ENCODE data around the gene RET.
"Not testable (repeated sequence)": the region's sequence is repeated elsewhere in the genome, so short reads cannot be mapped to it uniquely, and the experiment has no call there.

The RET gene

GRCh38 chr10:43086321-43086942 lies 9.6 kb downstream of the RET start:
- no peaks in the 10 kb centered on the region for H3K36me3 ChIP-seq (ENCODE audit: control insufficient read depth, insufficient read depth, low read length, severe bottlenecking)
- H3K4me1 ChIP-seq (ENCODE audit: control insufficient read depth, insufficient read depth, low read length), result no peaks in the 10 kb centered on the region
- peaks cover 36% of the 10 kb centered on the region for H3K27me3 ChIP-seq (replicated peaks; ENCODE audit: control insufficient read depth, insufficient read depth, low read length)
- no peak overlapping the region for H3K4me3 ChIP-seq (ENCODE audit: low read length)
- DNase-seq (ENCODE audit: low read depth), result no peak
- no peaks in the 10 kb centered on the region for H3K9me3 ChIP-seq (ENCODE audit: control insufficient read depth, low read length)
- H3K9ac ChIP-seq (ENCODE audit: low read length), result no peak overlapping the region

GRCh38 chr10:43089519-43089918 lies 12.7 kb downstream of the RET start:
- no peaks in the 10 kb centered on the region for H3K36me3 ChIP-seq (ENCODE audit: control insufficient read depth, insufficient read depth, low read length, severe bottlenecking)
- H3K4me1 ChIP-seq (ENCODE audit: control insufficient read depth, insufficient read depth, low read length), result no peaks in the 10 kb centered on the region
- no peaks in the 10 kb centered on the region for H3K9me3 ChIP-seq (ENCODE audit: control insufficient read depth, low read length)
- no peak overlapping the region for H3K4me3 ChIP-seq (ENCODE audit: low read length)
- peaks cover 27% of the 10 kb centered on the region for H3K27me3 ChIP-seq (replicated peaks; ENCODE audit: control insufficient read depth, insufficient read depth, low read length)
- DNase-seq (ENCODE audit: low read depth), result no peak
- H3K9ac ChIP-seq (ENCODE audit: low read length), result no peak overlapping the region

DNA sequence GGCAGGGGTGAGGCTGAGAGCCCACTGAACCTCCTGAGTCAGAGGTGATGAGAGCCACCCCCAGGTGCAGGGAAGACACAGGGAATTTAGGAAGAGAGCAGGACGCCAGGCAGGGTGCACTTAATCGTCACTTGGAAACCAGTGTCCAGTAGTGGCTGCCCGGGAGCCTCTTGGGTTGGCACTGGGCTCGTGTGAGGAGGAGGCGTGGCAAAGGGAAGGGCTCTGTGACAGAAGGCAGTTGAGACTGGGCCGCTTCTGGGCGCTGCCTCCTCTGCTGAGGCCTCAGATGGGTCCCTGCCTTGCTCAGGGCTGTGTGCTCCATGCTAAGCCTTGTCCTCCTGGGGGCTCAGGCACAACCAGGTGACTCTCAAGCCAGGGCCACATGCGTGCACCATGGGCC lies 13.3 kb downstream of the RET start:
- Histone ChIP-seq H3K36me3 (ENCODE audit: control insufficient read depth, insufficient read depth, low read length, severe bottlenecking) (no peaks in the 10 kb centered on the region), H3K4me3 (ENCODE audit: low read length) (no peak overlapping the region), H3K27me3 (replicated peaks; ENCODE audit: control insufficient read depth, insufficient read depth, low read length) (peaks cover 32% of the 10 kb centered on the region), H3K9me3 (ENCODE audit: control insufficient read depth, low read length) (no peaks in the 10 kb centered on the region), H3K9ac (ENCODE audit: low read length) (no peak overlapping the region), H3K4me1 (ENCODE audit: control insufficient read depth, insufficient read depth, low read length) (no peaks in the 10 kb centered on the region)
- no peak for DNase-seq (ENCODE audit: low read depth)

- Histone ChIP-seq H3K9ac (ENCODE audit: low read length) (no peak overlapping the region), H3K4me3 (ENCODE audit: low read length) (no peak overlapping the region), H3K27me3 (replicated peaks; ENCODE audit: control insufficient read depth, insufficient read depth, low read length) (peaks cover 37% of the 10 kb centered on the region), H3K36me3 (ENCODE audit: control insufficient read depth, insufficient read depth, low read length, severe bottlenecking) (no peaks in the 10 kb centered on the region), H3K4me1 (ENCODE audit: control insufficient read depth, insufficient read depth, low read length) (no peaks in the 10 kb centered on the region), H3K9me3 (ENCODE audit: control insufficient read depth, low read length) (no peaks in the 10 kb centered on the region)
- no peak for DNase-seq (ENCODE audit: low read depth)
Observed at GRCh38 chr10:43090664-43091063, 13.8 kb downstream of the RET start.

- no peaks in the 10 kb centered on the region for H3K36me3 ChIP-seq (ENCODE audit: control insufficient read depth, insufficient read depth, low read length, severe bottlenecking)
- H3K9ac ChIP-seq (ENCODE audit: low read length), result no peak overlapping the region
- H3K27me3 ChIP-seq (replicated peaks; ENCODE audit: control insufficient read depth, insufficient read depth, low read length), result peaks cover 49% of the 10 kb centered on the region
- DNase-seq (ENCODE audit: low read depth), result no peak
- H3K4me1 ChIP-seq (ENCODE audit: control insufficient read depth, insufficient read depth, low read length), result no peaks in the 10 kb centered on the region
- H3K4me3 ChIP-seq (ENCODE audit: low read length), result no peak overlapping the region
- no peaks in the 10 kb centered on the region for H3K9me3 ChIP-seq (ENCODE audit: control insufficient read depth, low read length)
Observed at GRCh38 chr10:43091846-43092245, 15.0 kb downstream of the RET start.

- Histone ChIP-seq H3K27me3 (replicated peaks; ENCODE audit: control insufficient read depth, insufficient read depth, low read length) (peaks cover 42% of the 10 kb centered on the region), H3K4me3 (ENCODE audit: low read length) (no peak overlapping the region), H3K36me3 (ENCODE audit: control insufficient read depth, insufficient read depth, low read length, severe bottlenecking) (no peaks in the 10 kb centered on the region), H3K9ac (ENCODE audit: low read length) (no peak overlapping the region), H3K4me1 (ENCODE audit: control insufficient read depth, insufficient read depth, low read length) (no peaks in the 10 kb centered on the region), H3K9me3 (ENCODE audit: control insufficient read depth, low read length) (no peaks in the 10 kb centered on the region)
- no peak for DNase-seq (ENCODE audit: low read depth)
Observed at GRCh38 chr10:43093423-43094076, 16.7 kb downstream of the RET start.

- H3K36me3 ChIP-seq (ENCODE audit: control insufficient read depth, insufficient read depth, low read length, severe bottlenecking), result no peaks in the 10 kb centered on the region
- DNase-seq (ENCODE audit: low read depth), result no peak
Observed at GRCh38 chr10:43094085-43094484, 17.2 kb downstream of the RET start.

DNA sequence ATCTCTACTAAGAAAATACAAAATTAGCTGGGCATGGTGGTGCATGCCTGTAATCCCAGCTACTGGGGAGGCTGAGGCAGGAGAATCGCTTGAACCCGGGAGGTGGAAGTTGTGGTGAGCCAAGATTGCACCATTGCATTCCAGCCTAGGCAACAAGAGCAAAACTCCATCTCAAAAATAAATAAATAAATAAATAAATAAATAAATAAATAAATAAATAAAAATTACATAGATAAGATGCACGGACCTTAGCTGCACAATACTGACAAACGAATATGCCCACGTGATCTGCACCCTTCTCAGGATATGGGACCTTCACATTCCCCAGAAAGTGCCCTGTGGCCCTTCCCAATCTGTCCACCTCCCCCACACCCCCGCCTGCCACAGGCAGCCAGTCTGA lies 22.5 kb downstream of the RET start:
- not testable (repeated sequence) for H3K4me3 ChIP-seq (ENCODE audit: low read length); DNase-seq (ENCODE audit: low read depth); H3K9ac ChIP-seq (ENCODE audit: low read length); H3K36me3 ChIP-seq (ENCODE audit: control insufficient read depth, insufficient read depth, low read length, severe bottlenecking); H3K4me1 ChIP-seq (ENCODE audit: control insufficient read depth, insufficient read depth, low read length); H3K9me3 ChIP-seq (ENCODE audit: control insufficient read depth, low read length)
- peaks cover 47% of the 10 kb centered on the region for H3K27me3 ChIP-seq (replicated peaks; ENCODE audit: control insufficient read depth, insufficient read depth, low read length)

More at GRCh38 chr10:43094085-43094484, 17.2 kb downstream of the RET start:
- Histone ChIP-seq H3K9ac (ENCODE audit: low read length) (no peak overlapping the region), H3K4me3 (ENCODE audit: low read length) (no peak overlapping the region), H3K9me3 (ENCODE audit: control insufficient read depth, low read length) (no peaks in the 10 kb centered on the region), H3K27me3 (replicated peaks; ENCODE audit: control insufficient read depth, insufficient read depth, low read length) (peaks cover 45% of the 10 kb centered on the region), H3K4me1 (ENCODE audit: control insufficient read depth, insufficient read depth, low read length) (no peaks in the 10 kb centered on the region)

- DNase-seq (ENCODE audit: low read depth), result no peak
- H3K9me3 ChIP-seq (ENCODE audit: control insufficient read depth, low read length), result no peaks in the 10 kb centered on the region
- H3K4me3 ChIP-seq (ENCODE audit: low read length), result no peak overlapping the region
- H3K9ac ChIP-seq (ENCODE audit: low read length), result no peak overlapping the region
- no peaks in the 10 kb centered on the region for H3K36me3 ChIP-seq (ENCODE audit: control insufficient read depth, insufficient read depth, low read length, severe bottlenecking)
- peaks cover 47% of the 10 kb centered on the region for H3K27me3 ChIP-seq (replicated peaks; ENCODE audit: control insufficient read depth, insufficient read depth, low read length)
- no peaks in the 10 kb centered on the region for H3K4me1 ChIP-seq (ENCODE audit: control insufficient read depth, insufficient read depth, low read length)
Observed at GRCh38 chr10:43099928-43100327, 23.1 kb downstream of the RET start.

DNA sequence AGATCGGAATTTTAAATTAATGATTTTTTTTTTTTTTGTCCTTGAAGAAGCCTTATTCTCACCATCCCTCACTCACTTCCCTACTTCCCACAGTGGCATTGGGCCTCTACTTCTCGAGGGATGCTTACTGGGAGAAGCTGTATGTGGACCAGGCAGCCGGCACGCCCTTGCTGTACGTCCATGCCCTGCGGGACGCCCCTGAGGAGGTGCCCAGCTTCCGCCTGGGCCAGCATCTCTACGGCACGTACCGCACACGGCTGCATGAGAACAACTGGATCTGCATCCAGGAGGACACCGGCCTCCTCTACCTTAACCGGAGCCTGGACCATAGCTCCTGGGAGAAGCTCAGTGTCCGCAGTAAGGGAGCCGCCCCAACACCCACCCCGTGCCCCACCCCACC lies 23.5 kb downstream of the RET start:
- Histone ChIP-seq H3K9me3 (ENCODE audit: control insufficient read depth, low read length) (no peaks in the 10 kb centered on the region), H3K9ac (ENCODE audit: low read length) (no peak overlapping the region), H3K36me3 (ENCODE audit: control insufficient read depth, insufficient read depth, low read length, severe bottlenecking) (no peaks in the 10 kb centered on the region), H3K4me1 (ENCODE audit: control insufficient read depth, insufficient read depth, low read length) (no peaks in the 10 kb centered on the region), H3K4me3 (ENCODE audit: low read length) (no peak overlapping the region), H3K27me3 (replicated peaks; ENCODE audit: control insufficient read depth, insufficient read depth, low read length) (peaks cover 44% of the 10 kb centered on the region)
- DNase-seq (ENCODE audit: low read depth), result no peak

DNA sequence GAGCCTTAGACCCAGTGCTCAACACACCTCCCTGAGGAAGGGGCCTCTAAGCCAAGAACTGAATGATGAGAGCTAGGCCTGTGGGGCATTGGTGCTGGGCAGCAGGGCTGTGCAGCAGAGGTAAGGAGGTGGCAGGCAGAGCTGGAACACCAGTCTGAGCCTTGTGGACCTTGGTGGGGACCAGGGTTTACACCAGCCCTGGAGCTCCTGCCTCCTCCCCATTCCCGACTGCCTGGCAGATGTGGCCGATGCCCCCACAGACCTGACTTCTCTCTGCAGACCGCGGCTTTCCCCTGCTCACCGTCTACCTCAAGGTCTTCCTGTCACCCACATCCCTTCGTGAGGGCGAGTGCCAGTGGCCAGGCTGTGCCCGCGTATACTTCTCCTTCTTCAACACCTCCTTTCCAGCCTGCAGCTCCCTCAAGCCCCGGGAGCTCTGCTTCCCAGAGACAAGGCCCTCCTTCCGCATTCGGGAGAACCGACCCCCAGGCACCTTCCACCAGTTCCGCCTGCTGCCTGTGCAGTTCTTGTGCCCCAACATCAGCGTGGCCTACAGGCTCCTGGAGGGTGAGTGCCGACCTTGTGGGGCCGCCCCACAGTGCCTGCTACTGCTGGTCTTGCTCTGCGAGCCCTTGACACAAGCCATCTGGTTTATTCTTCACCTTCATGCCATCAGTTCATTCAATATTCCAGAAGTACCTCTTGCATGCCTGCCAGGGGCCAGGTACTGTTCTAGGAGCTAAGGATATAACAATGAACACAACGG lies 25.4 kb downstream of the RET start:
- DNase-seq (ENCODE audit: low read depth), result no peak
- Histone ChIP-seq H3K9me3 (ENCODE audit: control insufficient read depth, low read length) (no peaks in the 10 kb centered on the region), H3K9ac (ENCODE audit: low read length) (no peak overlapping the region), H3K27me3 (replicated peaks; ENCODE audit: control insufficient read depth, insufficient read depth, low read length) (peaks cover 27% of the 10 kb centered on the region), H3K4me1 (ENCODE audit: control insufficient read depth, insufficient read depth, low read length) (no peaks in the 10 kb centered on the region), H3K36me3 (ENCODE audit: control insufficient read depth, insufficient read depth, low read length, severe bottlenecking) (no peaks in the 10 kb centered on the region), H3K4me3 (ENCODE audit: low read length) (no peak overlapping the region)
